Loucy (cell line): Measurements from ENCODE around the gene NDUFC1.

Experiments used
- H2AFZ ChIP-seq: fragments of 200-600 bp; sonication (generic); 2 replicates; pipeline ENCODE4 v1.6.0; 2016; ENCODE audit warnings: antibody characterized with exemption, mild to moderate bottlenecking, low read length, moderate library complexity
- H3F3A ChIP-seq: fragments of 200-600 bp; 2 replicates; pipeline ENCODE4 v1.6.0; 2016; ENCODE audit warnings: antibody characterized with exemption, low read depth, mild to moderate bottlenecking
- H3K27me3 ChIP-seq: fragments of 200-600 bp; sonication (generic); 2 replicates; pipeline ENCODE4 v1.6.1; 2014; ENCODE audit warnings: low read length, mild to moderate bottlenecking; ENCODE audit not compliant: insufficient read depth, poor library complexity, severe bottlenecking
- H3K36me3 ChIP-seq: fragments of 200-600 bp; sonication (generic); 2 replicates; pipeline ENCODE4 v1.6.1; 2016; ENCODE audit warnings: low read length; ENCODE audit not compliant: insufficient read depth
- H3K4me1 ChIP-seq: fragments of 200-600 bp; sonication (generic); 2 replicates; pipeline ENCODE4 v1.5.1; 2014; ENCODE audit warnings: low read length, mild to moderate bottlenecking; ENCODE audit not compliant: insufficient read depth, poor library complexity, severe bottlenecking
- H3K4me2 ChIP-seq: fragments of 200-600 bp; sonication (generic); 2 replicates; pipeline ENCODE4 v1.6.0; 2014; ENCODE audit warnings: antibody characterized with exemption, low read length, low read depth, mild to moderate bottlenecking; ENCODE audit not compliant: poor library complexity, severe bottlenecking
- H3K4me3 ChIP-seq: fragments of 200-600 bp; sonication (generic); 2 replicates; pipeline ENCODE4 v1.5.1; 2014; ENCODE audit warnings: low read length, mild to moderate bottlenecking, mixed read lengths; ENCODE audit not compliant: poor library complexity, severe bottlenecking
- H3K79me2 ChIP-seq: fragments of 200-600 bp; sonication (generic); 2 replicates; pipeline ENCODE4 v1.6.1; 2014; ENCODE audit warnings: low read length; ENCODE audit not compliant: insufficient read depth
- H3K9ac ChIP-seq: fragments of 200-600 bp; sonication (generic); 2 replicates; pipeline ENCODE4 v1.6.0; 2014; ENCODE audit warnings: mild to moderate bottlenecking, low read depth, low read length, moderate library complexity; ENCODE audit not compliant: poor library complexity, severe bottlenecking
- H3K9me2 ChIP-seq: fragments of 200-600 bp; sonication (generic); replicated peaks from 2 replicates; pipeline ENCODE4 v1.6.1; 2016; ENCODE audit warnings: low read depth, low read length, mixed read lengths
- H3K9me3 ChIP-seq: fragments of 200-600 bp; sonication (generic); 2 replicates; pipeline ENCODE4 v1.6.1; 2014; ENCODE audit warnings: mild to moderate bottlenecking, antibody characterized with exemption, low read length, low read depth; ENCODE audit not compliant: insufficient read depth
- H4K20me1 ChIP-seq: fragments of 200-600 bp; sonication (generic); 2 replicates; pipeline ENCODE4 v1.6.0; 2014; ENCODE audit warnings: antibody characterized with exemption, low read length, mild to moderate bottlenecking; ENCODE audit not compliant: insufficient read depth, poor library complexity, severe bottlenecking
- CTCF ChIP-seq: fragments of 200-600 bp; sonication (generic); conservative IDR thresholded peaks from 2 replicates; pipeline ENCODE4 v1.5.1; 2014; ENCODE audit warnings: mild to moderate bottlenecking, antibody characterized with exemption, low read length
- EZH2phosphoT487 ChIP-seq: fragments of 200-600 bp; IDR thresholded peaks from 2 replicates; pipeline ENCODE4 v1.6.1; 2018; ENCODE audit warnings: antibody characterized with exemption, mild to moderate bottlenecking, moderate library complexity, borderline replicate concordance

Gene NDUFC1

GRCh38 chr4:139300431-139301112, 1.7 kb downstream of the NDUFC1 start:
- peaks cover 4% of the 10 kb centered on the region for H3K27me3 ChIP-seq
- no peaks in the 10 kb centered on the region for H3K9me2 ChIP-seq
- peak overlapping the region; percentile 92 for H3K9ac ChIP-seq
- peak overlapping the region; percentile 78 for H3K4me2 ChIP-seq
- peaks cover 6% of the 10 kb centered on the region; the same call in 1 of the 2 replicates for H3K9me3 ChIP-seq
- H3K4me3 ChIP-seq = peak overlapping the region; percentile 95
- no peak for TF ChIP-seq CTCF
- TF ChIP-seq EZH2phosphoT487 = no peak
- peak overlapping the region; percentile 94 for H2AFZ ChIP-seq
- peaks cover 8% of the 10 kb centered on the region for H3K36me3 ChIP-seq
- H4K20me1 ChIP-seq = peaks cover 38% of the 10 kb centered on the region
- peaks cover 51% of the 10 kb centered on the region for H3K4me1 ChIP-seq
- H3F3A ChIP-seq = peaks cover 6% of the 10 kb centered on the region; the same call in 1 of the 2 replicates
- H3K79me2 ChIP-seq = peaks cover 61% of the 10 kb centered on the region

DNA sequence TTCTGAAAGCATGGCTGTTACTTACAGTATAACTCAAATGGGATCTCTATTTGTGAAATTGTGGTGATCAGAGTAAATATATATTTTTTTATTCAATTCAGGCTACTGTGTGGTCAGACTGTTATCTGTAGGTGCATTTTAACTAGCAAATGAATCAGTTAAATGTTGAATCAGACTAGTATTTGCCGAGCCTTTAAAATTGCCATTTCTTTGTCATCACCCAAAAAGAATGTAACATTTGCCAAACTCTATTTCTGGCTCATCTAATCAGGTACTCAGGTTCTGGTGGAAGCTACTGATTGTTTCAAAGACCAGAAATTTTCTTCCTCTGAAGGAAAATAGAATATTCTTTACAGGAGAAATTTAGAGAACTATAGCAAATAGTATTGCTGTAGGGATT, 2.7 kb downstream of the NDUFC1 start:
- no peaks in the 10 kb centered on the region for H3K9me3 ChIP-seq
- peak overlapping the region; percentile 78 for H3K4me2 ChIP-seq
- TF ChIP-seq CTCF = no peak
- no peak for TF ChIP-seq EZH2phosphoT487
- H2AFZ ChIP-seq = no peak overlapping the region
- H3K9ac ChIP-seq = peak overlapping the region; percentile 92
- peaks cover 52% of the 10 kb centered on the region for H3K4me1 ChIP-seq
- peaks cover 59% of the 10 kb centered on the region for H3K79me2 ChIP-seq
- peaks cover 4% of the 10 kb centered on the region for H3K27me3 ChIP-seq
- H3K9me2 ChIP-seq = no peaks in the 10 kb centered on the region
- H4K20me1 ChIP-seq = peaks cover 28% of the 10 kb centered on the region
- H3K36me3 ChIP-seq = peaks cover under 1% of the 10 kb centered on the region
- peak overlapping the region; percentile 95 for H3K4me3 ChIP-seq
- peaks cover 6% of the 10 kb centered on the region; the same call in 1 of the 2 replicates for H3F3A ChIP-seq

- H3K27me3 ChIP-seq = peaks cover 4% of the 10 kb centered on the region
- no peaks in the 10 kb centered on the region for H3K9me2 ChIP-seq
- H3K4me3 ChIP-seq = no peak overlapping the region
- peaks cover 53% of the 10 kb centered on the region for H3K4me1 ChIP-seq
- peak overlapping the region; percentile 52 for H2AFZ ChIP-seq
- peaks cover 54% of the 10 kb centered on the region for H3K79me2 ChIP-seq
- peaks cover 6% of the 10 kb centered on the region; the same call in 1 of the 2 replicates for H3F3A ChIP-seq
- H3K36me3 ChIP-seq = peaks cover 7% of the 10 kb centered on the region
- no peaks in the 10 kb centered on the region for H3K9me3 ChIP-seq
- H3K4me2 ChIP-seq = peak overlapping the region; percentile 82
- TF ChIP-seq EZH2phosphoT487 (no peak), CTCF (no peak)
- H3K9ac ChIP-seq = peak overlapping the region; percentile 95
- peaks cover 4% of the 10 kb centered on the region for H4K20me1 ChIP-seq
These were observed 5.3 kb downstream of the NDUFC1 start for GRCh38 chr4:139297001-139297410.
